Measurements from ENCODE around the gene PRRT2.

- TF ChIP-seq CTCF (IDR thresholded peaks at IDR 0.05) (no peak), POLR2A (IDR thresholded peaks at IDR 0.05) (no peak), EP300 (IDR thresholded peaks at IDR 0.05) (no peak)
Measured at GRCh38 chr16:29831490-29831889, 19.5 kb downstream of the PRRT2 start.
